ENCODE data around the gene RNF144B.

Gene RNF144B

DNA sequence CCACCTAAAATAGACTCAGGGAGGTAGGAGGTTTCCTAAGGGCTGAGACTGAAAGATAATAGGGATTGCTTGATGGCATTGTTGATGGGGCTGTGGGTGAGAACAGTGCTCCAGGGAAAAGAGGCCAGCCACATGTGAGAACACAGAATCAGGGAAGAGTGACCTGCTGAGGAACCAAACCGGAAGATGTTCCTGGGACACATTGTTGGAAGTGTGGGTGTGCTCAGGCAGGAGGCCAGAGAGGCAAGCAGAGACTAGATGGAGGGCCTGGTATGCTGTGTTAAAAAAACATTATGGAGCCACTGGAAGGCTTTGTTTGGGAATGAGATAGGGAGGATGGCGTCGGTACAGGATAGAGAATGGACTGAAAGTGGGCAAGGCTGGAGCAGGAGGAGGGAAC lies 23.3 kb downstream of the RNF144B start:
- ATAC-seq (ENCODE audit: low read depth), result peak; percentile 29; the same call in 1 of the 3 replicates
- Histone ChIP-seq H3K9me3 (ENCODE audit: severe bottlenecking) (no peaks in the 10 kb centered on the region), H3K4me3 (ENCODE audit: severe bottlenecking) (no peak overlapping the region), H3K36me3 (ENCODE audit: low read depth) (no peaks in the 10 kb centered on the region), H3K27ac (ENCODE audit: poor library complexity, severe bottlenecking) (peak overlapping the region; percentile 28), H3K4me1 (ENCODE audit: insufficient read depth, poor library complexity, severe bottlenecking) (peaks cover 15% of the 10 kb centered on the region), H3K27me3 (ENCODE audit: insufficient read depth, poor library complexity, severe bottlenecking) (no peaks in the 10 kb centered on the region)
- DNase-seq (ENCODE audit: low spot score), result no peak
- TF ChIP-seq CTCF (IDR thresholded peaks at IDR 0.05; ENCODE audit: poor library complexity, severe bottlenecking), result no peak

- no peak for ATAC-seq (ENCODE audit: low read depth)
- H3K36me3 ChIP-seq (ENCODE audit: low read depth), result no peaks in the 10 kb centered on the region
- H3K4me1 ChIP-seq (ENCODE audit: insufficient read depth, poor library complexity, severe bottlenecking), result peaks cover 7% of the 10 kb centered on the region
- no peak overlapping the region for H3K4me3 ChIP-seq (ENCODE audit: severe bottlenecking)
- no peak for DNase-seq (ENCODE audit: low spot score)
- no peaks in the 10 kb centered on the region for H3K27me3 ChIP-seq (ENCODE audit: insufficient read depth, poor library complexity, severe bottlenecking)
- no peak overlapping the region for H3K27ac ChIP-seq (ENCODE audit: poor library complexity, severe bottlenecking)
- no peak for TF ChIP-seq CTCF (IDR thresholded peaks at IDR 0.05; ENCODE audit: poor library complexity, severe bottlenecking)
- no peaks in the 10 kb centered on the region for H3K9me3 ChIP-seq (ENCODE audit: severe bottlenecking)
These were observed 24.9 kb downstream of the RNF144B start for GRCh38 chr6:18412068-18412467.

- no peaks in the 10 kb centered on the region for H3K36me3 ChIP-seq (ENCODE audit: low read depth)
- no peak overlapping the region for H3K4me3 ChIP-seq (ENCODE audit: severe bottlenecking)
- H3K4me1 ChIP-seq (ENCODE audit: insufficient read depth, poor library complexity, severe bottlenecking), result peaks cover 7% of the 10 kb centered on the region
- H3K27ac ChIP-seq (ENCODE audit: poor library complexity, severe bottlenecking), result no peak overlapping the region
- DNase-seq (ENCODE audit: low spot score), result no peak
- H3K9me3 ChIP-seq (ENCODE audit: severe bottlenecking), result no peaks in the 10 kb centered on the region
- H3K27me3 ChIP-seq (ENCODE audit: insufficient read depth, poor library complexity, severe bottlenecking), result no peaks in the 10 kb centered on the region
- no peak for TF ChIP-seq CTCF (IDR thresholded peaks at IDR 0.05; ENCODE audit: poor library complexity, severe bottlenecking)
- no peak for ATAC-seq (ENCODE audit: low read depth)
These were observed 25.5 kb downstream of the RNF144B start for GRCh38 chr6:18412644-18413043.

- no peak for TF ChIP-seq CTCF (IDR thresholded peaks at IDR 0.05; ENCODE audit: poor library complexity, severe bottlenecking)
- Histone ChIP-seq H3K27me3 (ENCODE audit: insufficient read depth, poor library complexity, severe bottlenecking) (no peaks in the 10 kb centered on the region), H3K9me3 (ENCODE audit: severe bottlenecking) (no peaks in the 10 kb centered on the region), H3K36me3 (ENCODE audit: low read depth) (no peaks in the 10 kb centered on the region), H3K27ac (ENCODE audit: poor library complexity, severe bottlenecking) (no peak overlapping the region), H3K4me3 (ENCODE audit: severe bottlenecking) (no peak overlapping the region), H3K4me1 (ENCODE audit: insufficient read depth, poor library complexity, severe bottlenecking) (peaks cover 7% of the 10 kb centered on the region)
- DNase-seq (ENCODE audit: low spot score) (no peak), ATAC-seq (ENCODE audit: low read depth) (no peak)
These were observed 26.2 kb downstream of the RNF144B start for GRCh38 chr6:18413381-18413780.

DNA sequence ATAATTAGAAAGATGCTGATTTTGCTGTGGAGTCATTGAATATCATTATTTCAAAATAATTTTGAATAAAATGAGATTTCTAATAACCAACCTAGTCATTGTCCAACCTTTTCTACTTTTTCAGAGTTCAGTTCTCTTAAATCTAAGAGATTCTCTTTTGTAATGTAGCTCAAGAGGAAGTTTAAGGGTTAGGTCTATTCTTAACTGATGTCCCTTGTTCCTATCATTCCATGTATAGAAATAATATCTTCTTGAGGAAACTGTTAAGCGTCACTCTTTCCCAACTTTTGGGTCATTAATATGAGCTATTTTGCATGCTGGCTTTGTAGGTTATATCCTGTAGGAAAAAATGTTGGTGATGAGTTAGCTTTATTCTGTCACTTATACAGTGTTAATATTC lies 27.0 kb downstream of the RNF144B start:
- Histone ChIP-seq H3K36me3 (ENCODE audit: low read depth) (no peaks in the 10 kb centered on the region), H3K4me3 (ENCODE audit: severe bottlenecking) (no peak overlapping the region), H3K27me3 (ENCODE audit: insufficient read depth, poor library complexity, severe bottlenecking) (no peaks in the 10 kb centered on the region), H3K4me1 (ENCODE audit: insufficient read depth, poor library complexity, severe bottlenecking) (peaks cover 7% of the 10 kb centered on the region), H3K27ac (ENCODE audit: poor library complexity, severe bottlenecking) (no peak overlapping the region), H3K9me3 (ENCODE audit: severe bottlenecking) (no peaks in the 10 kb centered on the region)
- no peak for DNase-seq (ENCODE audit: low spot score)
- ATAC-seq (ENCODE audit: low read depth), result no peak
- no peak for TF ChIP-seq CTCF (IDR thresholded peaks at IDR 0.05; ENCODE audit: poor library complexity, severe bottlenecking)

Measured in RWPE2 (cell line).